Cardiac septum (tissue), 1 donor: ENCODE measurements around the gene CERK. TPM values are rescaled to one million over a fixed set of nuclear protein-coding genes. Genes with fewer than 3 reads are reported as not detected.

Experiments used
- DNase-seq: peaks from one replicate; pipeline ENCODE4 v3.0.0-alpha.2; 2020; ENCODE audit warnings: low spot score
- intact Hi-C: fragments of 100-400 bp; cut with DNase I; formaldehyde crosslinking; loops from one replicate; pipeline ENCODE4 v1.14.0; 2022
- total RNA-seq: library from RNA; stranded (reverse); fragmentation: NEBNext Ultra II Directional; extraction: Animal tissue kit (Norgen Biotek cat#: 25700); gene quantifications from one replicate; pipeline ENCODE4 v1.2.1, GENCODE V29; 2021
- donor health status: DM: no; HTN: no; CAD: no.

CERK gene
- total RNA-seq, 1 donor from 2014 or later: 60.0 TPM

GRCh38 chr22:46690146-46690545, 47.9 kb downstream of the CERK start:
- intact Hi-C loops: no loop called here
- DNase-seq: no peak

- intact Hi-C loops: loop anchor here (2.0 to 10.0 kb wide), 4 partner anchors 37 to 324 kb away; no protein-coding TSS in a partner anchor
- DNase-seq: no peak
These were observed 49.1 kb downstream of the CERK start for GRCh38 chr22:46688949-46689348.

- intact Hi-C loops: loop anchor here (5.0 to 10.0 kb wide), 3 partner anchors 35 to 323 kb away; no protein-coding TSS in a partner anchor
- no peak for DNase-seq
These were observed 50.6 kb downstream of the CERK start for GRCh38 chr22:46687460-46687859.

DNA sequence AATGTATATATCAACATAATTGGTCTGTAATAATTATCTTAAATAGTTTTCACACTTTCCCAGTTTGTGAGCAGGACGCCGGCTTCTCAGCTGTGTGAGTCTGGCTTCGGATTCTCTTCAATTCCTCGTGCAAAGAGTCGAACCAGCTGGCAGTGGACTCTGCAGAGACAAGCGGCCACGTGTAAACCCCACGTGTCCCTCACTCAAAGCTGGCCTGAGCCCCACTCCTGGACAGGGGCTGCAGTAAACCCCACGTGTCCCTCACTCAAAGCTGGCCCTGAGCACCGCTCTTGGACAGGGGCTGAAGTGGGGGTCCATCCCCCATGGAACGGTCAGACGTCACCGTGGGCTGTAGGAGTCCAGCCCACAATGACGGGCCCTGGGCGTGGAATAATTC, 51.0 kb downstream of the CERK start:
- DNase-seq: no peak
- intact Hi-C loops: loop anchor here (5.0 to 10.0 kb wide), 3 partner anchors 35 to 322 kb away; no protein-coding TSS in a partner anchor

- DNase-seq: no peak
- intact Hi-C loops: loop anchor here (5.0 to 10.0 kb wide), 3 partner anchors 34 to 322 kb away; no protein-coding TSS in a partner anchor
These were observed 51.6 kb downstream of the CERK start for GRCh38 chr22:46686221-46687047.

GRCh38 chr22:46684706-46685105, 53.3 kb downstream of the CERK start:
- intact Hi-C loops: loop anchor here (5.0 to 10.0 kb wide), 3 partner anchors 32 to 320 kb away; no protein-coding TSS in a partner anchor
- no peak for DNase-seq

DNA sequence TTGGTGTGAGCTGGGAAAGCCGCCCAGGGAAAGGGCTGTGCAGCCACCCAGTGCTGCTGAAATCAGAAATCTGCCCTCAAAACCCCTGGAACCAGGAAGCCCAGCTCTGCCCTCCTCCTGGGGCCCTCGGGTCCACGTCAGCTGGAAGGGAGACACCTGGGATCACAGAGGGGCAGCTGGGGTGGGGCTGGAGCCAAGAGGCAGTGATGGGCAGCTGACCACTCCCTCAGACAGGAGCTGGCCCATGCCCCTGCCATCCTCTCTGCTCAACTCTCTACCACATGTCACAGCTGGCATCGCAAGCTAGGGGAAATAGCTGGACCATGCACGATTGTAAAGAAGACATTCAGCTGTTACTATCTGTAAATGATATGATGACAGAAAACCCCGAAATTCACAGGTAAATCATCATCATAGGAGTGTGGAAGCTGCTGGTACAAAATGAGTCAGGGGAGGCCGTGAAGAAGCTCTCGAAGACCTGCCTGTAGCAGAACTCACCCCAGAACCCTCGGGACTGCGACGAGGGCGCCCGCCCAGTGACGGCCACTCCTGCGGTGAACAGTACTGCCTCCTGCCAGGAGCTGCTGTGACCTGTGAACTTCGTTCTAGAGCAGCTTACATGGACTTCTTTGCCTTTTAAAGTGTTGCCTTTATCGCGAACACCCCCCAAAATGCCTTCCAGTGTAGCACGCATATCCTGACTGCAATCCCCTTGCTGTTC, 55.9 kb downstream of the CERK start:
- no peak for DNase-seq
- intact Hi-C loops: loop anchor here (10.0 kb wide), 1 partner anchor 317 kb away; no protein-coding TSS in a partner anchor

DNA sequence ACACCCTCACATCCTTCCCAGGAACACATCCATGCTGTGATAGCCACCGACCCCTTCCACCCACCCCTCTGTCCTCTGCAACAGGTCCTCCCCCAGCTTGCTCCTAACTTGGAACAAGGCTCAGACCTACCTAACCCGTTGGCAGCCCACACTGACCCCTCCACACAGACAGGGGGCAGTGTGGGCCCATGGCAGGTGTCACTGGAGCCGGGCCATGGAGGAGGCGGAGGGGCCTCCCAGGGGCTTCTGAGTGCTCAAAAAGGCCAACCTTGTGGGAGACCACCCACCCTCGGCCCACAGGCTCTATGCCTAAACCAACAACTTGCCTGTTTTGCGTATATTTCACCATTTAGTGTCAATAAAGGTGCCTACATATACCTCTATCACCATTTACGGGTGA, 57.0 kb downstream of the CERK start:
- intact Hi-C loops: loop anchor here (10.0 kb wide), 1 partner anchor 316 kb away; no protein-coding TSS in a partner anchor
- no peak for DNase-seq

DNA sequence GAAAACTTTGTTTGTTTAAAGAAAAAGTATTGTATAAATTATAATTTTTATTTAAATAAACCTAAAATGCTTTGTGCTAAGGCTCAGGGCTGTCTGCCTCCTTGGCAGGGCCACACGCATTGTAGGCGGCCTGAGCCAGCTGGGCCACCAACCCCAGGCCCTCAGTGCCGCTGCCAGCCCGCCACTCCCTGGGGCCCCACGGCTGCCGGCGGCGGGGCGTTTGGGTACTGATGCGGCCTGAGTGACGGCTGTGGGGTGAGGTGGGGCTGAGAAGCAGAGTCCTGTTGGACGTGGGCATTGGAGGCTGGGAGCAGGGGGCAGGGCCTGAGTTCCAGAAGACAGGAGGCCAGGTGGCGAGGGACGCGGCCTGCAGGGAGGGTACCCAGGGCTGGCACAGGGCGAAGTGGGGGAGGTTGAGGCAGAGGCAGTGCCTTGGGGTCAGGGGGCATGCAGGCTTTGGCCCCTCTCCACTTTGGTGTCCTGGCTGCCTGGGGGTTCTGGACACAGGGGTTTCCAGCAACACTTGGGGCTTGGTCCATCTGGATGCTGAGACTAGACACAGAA, 58.3 kb downstream of the CERK start:
- DNase-seq: no peak
- intact Hi-C loops: loop anchor here (10.0 kb wide), 1 partner anchor 315 kb away; no protein-coding TSS in a partner anchor

- no peak for DNase-seq
- intact Hi-C loops: no loop called here
These were observed 59.0 kb downstream of the CERK start for GRCh38 chr22:46678785-46679700.

DNA sequence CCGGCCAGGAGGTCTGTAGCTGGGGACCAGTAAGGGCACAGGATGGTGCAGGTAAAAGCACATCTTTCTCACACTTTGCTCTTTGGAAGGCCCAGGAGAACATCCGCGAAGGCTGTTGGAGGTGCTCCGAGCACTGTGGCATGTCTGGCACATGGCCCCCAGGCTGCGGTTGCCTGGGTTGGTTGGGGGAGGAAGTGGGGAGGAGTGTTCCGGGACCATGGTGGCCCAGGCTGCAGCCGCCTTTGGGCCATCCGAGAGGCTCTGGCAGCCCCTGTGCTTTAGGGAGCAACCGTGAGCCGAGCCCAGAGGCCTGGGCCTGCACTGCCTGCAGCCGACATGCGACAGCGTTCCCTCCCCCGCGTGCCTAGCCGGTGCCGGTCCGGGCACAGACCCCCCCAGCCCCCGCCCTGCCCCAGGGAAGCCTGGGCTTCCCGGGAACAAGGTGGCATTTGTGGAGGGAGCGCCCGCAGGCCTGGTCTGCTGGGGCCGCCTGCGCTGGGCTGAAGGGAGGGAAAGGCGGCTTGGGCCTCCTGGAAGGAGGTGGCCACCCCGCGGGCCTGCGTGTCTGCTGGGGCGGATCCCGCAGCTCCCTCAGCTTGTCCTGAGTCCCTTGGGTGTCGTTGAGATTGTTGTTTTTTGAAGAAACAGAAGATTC, 59.9 kb downstream of the CERK start:
- intact Hi-C loops: no loop called here

GRCh38 chr22:46677323-46678002, 60.6 kb downstream of the CERK start:
- intact Hi-C loops: no loop called here
- DNase-seq: no peak

More for the DNA sequence above, 59.9 kb downstream of the CERK start:
- DNase-seq: no peak

DNA sequence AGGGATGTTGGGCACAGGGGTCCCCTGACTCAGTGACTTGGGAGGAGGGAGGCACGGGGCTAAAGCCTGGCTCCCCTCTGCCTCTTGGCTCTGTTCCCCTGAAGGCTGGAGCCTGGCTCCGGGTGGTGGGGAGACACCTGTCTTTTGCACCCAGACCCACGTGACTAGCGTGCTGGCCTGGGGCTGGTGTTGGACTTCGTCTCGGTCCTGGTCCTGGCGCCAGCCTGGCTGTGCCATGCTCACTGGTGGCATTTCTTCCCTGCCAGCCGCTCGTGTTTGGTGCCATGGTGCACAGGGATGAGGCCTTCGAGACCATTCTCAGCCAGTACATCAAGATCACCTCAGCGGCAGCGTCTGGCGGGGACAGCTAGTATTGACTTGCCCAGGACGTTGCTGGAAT, 61.2 kb downstream of the CERK start:
- DNase-seq: no peak

GRCh38 chr22:46676479-46676878, 61.6 kb downstream of the CERK start:
- intact Hi-C loops: no loop called here

More for the DNA sequence above, 61.2 kb downstream of the CERK start:
- intact Hi-C loops: no loop called here

DNA sequence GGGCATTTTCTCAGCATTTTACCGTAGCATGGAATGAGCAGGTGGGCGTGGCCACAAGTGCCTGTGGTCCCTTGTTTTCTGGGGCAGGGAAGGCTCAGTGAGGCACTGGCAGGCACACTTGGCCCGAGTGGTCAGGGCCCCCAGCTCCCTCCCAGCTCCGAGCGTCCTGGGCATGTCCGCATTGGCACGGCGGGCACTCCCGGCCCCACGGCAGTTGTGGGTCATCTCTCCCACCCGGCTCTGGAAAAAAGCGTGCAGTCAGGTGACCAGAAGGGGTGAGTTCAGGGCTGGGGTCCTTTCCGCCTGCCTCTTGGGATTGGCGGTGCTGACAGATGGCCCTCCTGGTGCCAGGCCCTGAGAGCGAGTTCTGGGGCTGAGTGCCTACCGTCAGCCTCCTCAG, 62.1 kb downstream of the CERK start:
- no peak for DNase-seq
- intact Hi-C loops: no loop called here

More at GRCh38 chr22:46676479-46676878, 61.6 kb downstream of the CERK start:
- no peak for DNase-seq

GRCh38 chr22:46675479-46675878, 62.6 kb downstream of the CERK start:
- no peak for DNase-seq
- intact Hi-C loops: no loop called here

DNA sequence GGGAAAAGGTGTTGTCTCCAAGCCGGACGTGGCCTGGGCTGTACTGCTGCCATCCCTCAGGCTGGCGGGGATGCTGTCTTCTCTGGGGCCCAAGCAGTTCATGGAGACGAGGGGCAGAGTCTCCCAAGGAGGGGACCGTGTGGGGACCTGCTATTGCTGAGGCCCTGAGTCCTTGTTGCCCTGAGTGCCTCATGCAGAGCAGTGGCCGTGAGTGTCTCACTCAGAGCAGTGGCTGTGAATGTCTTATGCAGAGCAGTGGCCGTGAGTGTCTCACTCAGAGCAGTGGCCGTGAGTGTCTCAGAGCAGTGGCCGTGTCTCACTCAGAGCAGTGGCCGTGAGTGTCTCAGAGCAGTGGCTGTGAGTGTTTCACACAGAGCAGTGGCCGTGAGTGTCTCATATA, 63.1 kb downstream of the CERK start:
- intact Hi-C loops: no loop called here
- DNase-seq: no peak

DNA sequence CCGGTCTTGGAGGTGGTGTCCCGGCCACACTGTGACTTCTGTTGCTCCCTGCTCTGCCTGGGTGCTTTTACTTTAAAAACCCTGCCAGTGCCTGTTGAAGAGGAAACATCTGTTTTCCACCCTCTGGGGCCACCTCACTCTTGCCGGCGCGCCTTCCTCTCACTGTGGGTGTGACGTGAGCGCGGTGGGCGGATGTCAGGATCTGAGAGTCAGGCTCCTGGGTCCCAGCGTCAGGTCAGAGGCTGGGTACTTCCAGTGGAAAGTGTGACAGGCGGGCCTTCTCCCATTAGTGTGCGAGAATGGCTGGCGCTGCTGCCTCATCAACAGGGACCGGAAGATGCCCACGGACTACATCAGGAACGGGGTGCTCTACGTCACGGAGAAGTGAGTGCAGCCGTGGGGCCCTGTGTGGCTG, 63.7 kb downstream of the CERK start:
- peak; percentile 87 for DNase-seq
- intact Hi-C loops: no loop called here
